Adipose tissue (tissue), 3 donors: ENCODE measurements around the gene FABP7. TPM values are rescaled to one million over a fixed set of nuclear protein-coding genes. Genes with fewer than 3 reads are reported as not detected.

Experiments
- H3K27ac ChIP-seq: one replicate; pipeline ENCODE4 v1.5.1; 2013; ENCODE audit warnings: low read depth, low read length
- WGBS, 3 donors: extraction: QIAGEN DNeasy Blood & Tissue Kit; methylation state at CpG; one replicate each; pipeline ENCODE4 v1.1.7; 2013; 5-methylcytosine and 5-hydroxymethylcytosine counted together
- polyA plus RNA-seq, 3 donors: library from polyadenylated mRNA; stranded (reverse); fragments of 200-250 nt; gene quantifications; one replicate each; pipeline ENCODE4 v1.2.3, GENCODE V29; 2013
- donor health status: healthy with polysubstance abuse.
- donor health status: Bipolar disorder and iron deficiency.
- donor health status: healthy.

FABP7 gene
- polyA plus RNA-seq, 3 donors: 0.08 TPM; not detected in 2

DNA sequence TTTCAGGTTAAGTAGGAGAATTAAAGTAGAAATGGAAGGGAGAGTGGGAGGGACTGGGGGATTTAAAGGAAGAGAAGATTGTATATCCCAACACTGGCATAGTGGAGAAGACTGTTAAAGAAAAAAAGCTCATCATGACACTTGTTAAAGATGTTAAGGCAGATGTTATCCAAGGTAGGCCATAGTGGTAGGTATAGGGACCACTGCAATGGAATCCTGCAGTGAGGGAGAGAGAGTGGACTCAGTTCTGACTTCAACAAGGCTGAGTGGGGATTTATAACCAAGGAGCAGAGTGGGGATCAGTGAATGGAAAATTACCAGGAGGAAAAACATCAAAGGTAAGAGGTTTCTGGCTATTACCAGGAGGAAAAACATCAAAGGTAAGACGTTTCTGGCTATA lies 30.7 kb downstream of the FABP7 start:
- 50 to 85% (median 66%) methylated on average over 1 of the region's 1 CpG for WGBS, 3 donors
- H3K27ac ChIP-seq: no peak overlapping the region

DNA sequence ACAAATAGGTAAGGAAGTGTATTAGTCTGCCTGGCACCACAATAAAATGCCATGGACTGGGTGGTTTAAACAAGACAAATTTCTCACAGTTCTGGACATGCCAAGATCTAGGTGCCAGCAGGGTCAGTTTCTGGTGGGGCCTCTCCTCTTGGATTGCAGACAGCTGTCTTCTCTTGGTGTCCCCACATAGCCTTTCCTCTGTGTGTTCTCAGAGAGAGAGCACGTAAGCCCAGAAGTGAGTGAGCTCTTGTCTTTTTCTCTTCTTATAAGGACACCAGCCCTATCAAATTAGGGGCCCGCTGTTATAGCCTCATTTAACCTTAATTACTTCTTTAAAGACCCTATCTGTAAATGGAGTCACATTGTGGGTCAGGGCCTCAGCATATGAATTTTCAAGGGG lies 37.8 kb downstream of the FABP7 start:
- WGBS, 3 donors: 79 to 95% (median 79%) methylated on average over 2 of the region's 2 CpGs

DNA sequence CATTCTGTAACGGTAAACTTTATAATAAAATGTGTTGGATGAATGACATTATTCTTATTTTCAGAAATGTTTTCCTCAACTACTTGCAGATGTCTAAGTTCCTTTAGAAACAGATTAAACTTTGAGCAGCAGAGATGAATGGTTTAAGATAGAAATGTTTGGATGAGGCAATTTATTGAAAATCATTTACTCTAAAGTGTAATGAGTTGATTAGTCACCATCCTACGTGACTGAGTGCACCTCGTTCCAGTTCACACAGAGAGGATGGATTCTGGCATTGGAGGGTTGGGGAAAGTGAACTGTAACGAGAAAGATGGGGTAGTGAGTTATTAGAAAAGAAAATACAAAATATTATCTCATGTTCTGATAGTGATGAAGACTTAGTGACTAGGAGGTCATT lies 38.2 kb downstream of the FABP7 start:
- 62 to 91% (median 75%) methylated on average over 4 of the region's 4 CpGs for WGBS, 3 donors
- H3K27ac ChIP-seq: no peak overlapping the region

More for the DNA sequence above, 37.8 kb downstream of the FABP7 start:
- no peak overlapping the region for H3K27ac ChIP-seq

DNA sequence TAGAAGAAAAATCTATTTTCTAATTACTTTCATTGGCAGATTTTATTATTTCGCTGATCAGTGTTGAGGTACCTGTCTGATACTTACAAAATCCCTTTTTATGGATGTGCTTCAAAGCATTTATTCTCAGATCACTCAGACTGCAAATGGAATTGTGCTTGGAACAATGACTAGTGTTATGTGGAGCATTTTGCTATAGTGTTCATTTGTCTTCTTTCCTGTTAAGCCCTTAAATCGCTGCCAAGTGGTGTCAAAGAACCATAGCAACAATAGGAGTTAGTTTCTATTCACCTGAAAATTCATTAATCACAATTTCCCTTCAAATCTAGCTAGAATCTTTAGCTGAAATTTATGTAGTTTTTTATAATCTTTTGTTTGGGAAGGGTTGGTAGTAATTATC lies 39.4 kb downstream of the FABP7 start:
- no peak overlapping the region for H3K27ac ChIP-seq
- 68 to 81% (median 79%) methylated on average over 2 of the region's 2 CpGs for WGBS, 3 donors

DNA sequence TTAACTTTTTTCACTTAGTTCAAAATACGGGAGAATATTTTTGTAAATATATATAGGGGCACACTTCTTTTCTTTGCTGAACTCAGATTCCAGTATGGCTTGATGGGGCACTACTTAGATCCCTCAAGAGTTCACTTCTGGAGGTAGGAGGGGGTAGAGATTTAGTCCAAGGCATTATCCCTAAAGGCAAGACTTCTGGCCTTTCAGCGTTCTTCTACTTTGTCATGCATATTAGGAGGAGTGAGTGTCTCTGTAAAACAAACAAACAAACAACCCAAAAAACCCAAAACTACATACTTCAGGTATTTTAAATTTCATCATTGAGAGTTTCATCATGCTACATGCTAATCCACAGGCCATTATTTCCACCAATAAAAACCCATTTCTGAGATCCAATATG lies 41.6 kb downstream of the FABP7 start:
- H3K27ac ChIP-seq: no peak overlapping the region
- WGBS, 3 donors: 66 to 81% (median 79%) methylated on average over 2 of the region's 2 CpGs

DNA sequence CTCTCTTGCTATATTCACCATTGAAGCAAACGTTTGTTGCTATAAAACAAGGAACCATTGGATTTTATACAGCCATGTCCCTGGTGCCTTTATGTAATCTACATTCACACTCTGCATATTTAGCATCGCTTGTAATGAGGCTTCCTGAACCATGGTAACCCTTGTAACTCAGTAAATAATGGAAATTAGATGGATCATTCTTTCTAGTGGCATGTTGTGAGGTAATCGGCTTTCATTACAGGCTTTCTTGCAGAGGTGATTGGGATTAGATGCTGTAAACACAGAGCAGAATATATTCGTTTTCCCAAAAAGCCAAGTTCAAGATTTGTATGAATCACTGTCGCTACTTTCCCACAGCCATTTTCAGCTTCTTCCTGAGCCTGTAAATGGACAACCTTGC lies 45.6 kb downstream of the FABP7 start:
- no peak overlapping the region for H3K27ac ChIP-seq
- 70 to 71% (median 70%) methylated on average over 5 of the region's 5 CpGs for WGBS, 3 donors

DNA sequence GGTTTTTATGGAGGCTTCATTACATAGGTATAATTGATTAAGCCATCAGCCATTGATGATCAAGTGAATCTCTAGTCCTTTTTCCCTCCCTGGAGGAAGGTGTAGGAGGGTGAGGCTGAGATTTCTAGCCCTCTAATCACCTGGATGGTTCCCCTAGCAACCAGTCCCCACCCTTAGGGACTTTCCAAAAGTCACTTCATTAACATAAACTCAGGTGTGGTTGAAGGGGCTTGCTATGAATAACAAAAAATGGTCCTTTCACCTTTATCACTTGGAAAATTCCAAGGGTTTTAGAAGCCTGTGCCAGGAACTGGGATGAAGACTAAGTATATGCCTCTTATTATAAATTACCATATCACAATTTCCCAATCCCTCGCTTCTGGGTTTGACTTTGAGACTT lies 49.9 kb downstream of the FABP7 start:
- WGBS, 3 donors: 81 to 95% (median 95%) methylated on average over 1 of the region's 1 CpG

DNA sequence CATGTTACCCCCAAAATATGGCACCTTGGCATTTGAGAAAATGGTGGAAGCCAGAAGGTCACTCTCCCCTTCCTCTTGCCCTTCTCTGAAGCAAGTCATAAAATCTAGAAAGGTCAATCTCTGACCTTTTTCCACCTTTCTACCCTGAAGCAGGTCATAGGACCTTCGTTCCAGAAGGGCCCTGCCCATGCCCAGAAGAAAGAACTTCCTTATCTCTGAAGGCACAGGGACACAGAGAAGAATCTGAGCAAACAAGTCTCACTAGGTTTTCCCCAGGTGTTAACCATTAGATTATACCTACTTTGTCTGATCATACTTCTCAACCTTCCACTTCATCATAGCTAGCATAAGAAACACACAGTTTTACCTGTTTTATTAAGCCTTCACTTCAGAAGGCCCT lies 52.0 kb downstream of the FABP7 start:
- WGBS, 3 donors: 76 to 81% (median 80%) methylated on average over 1 of the region's 1 CpG
- no peak overlapping the region for H3K27ac ChIP-seq

More for the DNA sequence above, 49.9 kb downstream of the FABP7 start:
- H3K27ac ChIP-seq: no peak overlapping the region

DNA sequence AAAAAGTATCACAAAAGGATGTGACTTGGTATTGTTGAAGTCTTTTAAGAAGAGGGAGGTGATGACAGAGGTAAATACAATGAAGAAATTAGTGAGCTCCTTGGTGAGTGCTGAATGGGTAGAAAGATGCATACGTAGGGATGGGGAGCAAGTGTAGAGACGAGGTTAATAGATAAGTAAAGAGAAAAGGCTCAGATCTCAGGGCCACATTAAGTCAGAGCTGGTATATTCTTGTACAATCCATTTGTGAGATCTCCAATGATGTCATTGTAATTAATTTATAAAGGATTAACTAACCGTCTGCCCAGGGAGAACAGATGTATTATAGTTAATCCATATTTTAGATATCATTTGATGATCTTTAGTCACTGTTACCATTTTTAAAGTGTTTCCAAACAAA lies 52.9 kb downstream of the FABP7 start:
- WGBS, 3 donors: 74 to 89% (median 79%) methylated on average over 3 of the region's 3 CpGs

DNA sequence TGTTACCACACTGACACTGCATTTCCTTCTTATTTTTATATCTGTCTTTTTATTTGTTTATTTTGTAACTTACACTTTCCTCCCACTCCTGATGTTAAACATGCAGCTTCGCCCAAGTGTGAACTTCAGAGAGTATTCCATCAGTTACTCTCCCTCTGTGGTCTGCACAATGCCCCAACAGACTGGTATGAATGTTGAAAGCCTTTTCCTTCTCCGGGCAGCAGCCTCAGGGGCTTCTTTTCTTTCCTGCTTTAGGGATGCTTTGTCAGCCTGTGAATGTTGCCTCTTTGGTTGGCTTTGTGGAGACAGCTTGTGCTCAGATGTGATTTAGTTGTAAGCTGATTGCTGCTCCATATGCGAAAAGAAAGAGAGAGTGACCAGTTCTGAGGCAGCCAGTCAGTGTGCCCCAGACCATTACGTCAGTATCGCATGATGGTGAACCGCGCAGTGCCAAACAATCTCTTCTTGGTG lies 53.5 kb downstream of the FABP7 start:
- no peak overlapping the region for H3K27ac ChIP-seq
- WGBS, 3 donors: 88 to 91% (median 88%) methylated on average over 7 of the region's 7 CpGs

More for the DNA sequence above, 52.9 kb downstream of the FABP7 start:
- H3K27ac ChIP-seq: no peak overlapping the region

Other genes with a start within 250 kb of the FABP7 start
- gene PKIB, start 169.3 kb upstream of the FABP7 start, polyA plus RNA-seq: 1 to 10 TPM; 2.7 to 4.5 (median 2.8) TPM
- gene SMPDL3A, start 9.5 kb downstream of the FABP7 start, polyA plus RNA-seq: 10 to 100 TPM in 1 of 3 donors, 1 to 10 TPM in 2; 5.2 to 12.4 (median 9.8) TPM
- gene CLVS2, start 216.5 kb downstream of the FABP7 start, polyA plus RNA-seq: not detected